Lower leg skin (tissue), 3 donors: Measurements from ENCODE around the gene TRIM67.

Experiments used
- CTCF ChIP-seq, 3 donors: fragments of 450-650 bp; IDR thresholded peaks; one replicate each; pipeline ENCODE4 v1.5.1; 2016; ENCODE audit warnings: antibody characterized with exemption in 3 of 3, mild to moderate bottlenecking in 3 of 3, moderate library complexity in 2 of 3
- POLR2A ChIP-seq, 2 donors: fragments of 450-650 bp; IDR thresholded peaks; one replicate each; pipeline ENCODE4 v1.6.1; 2016 to 2017; ENCODE audit warnings: antibody characterized with exemption in 2 of 2, mild to moderate bottlenecking in 1 of 2, moderate library complexity in 1 of 2

- TF ChIP-seq CTCF (IDR thresholded peaks at IDR 0.05) (no peak), POLR2A (IDR thresholded peaks at IDR 0.05) (no peak)
These were observed 78.6 kb downstream of the TRIM67 start for GRCh38 chr1:231240531-231240882.
